Activated effector memory CD4-positive, alpha-beta T cell treated with Interleukin-2 at 50 U/mL for 16 hours (primary cell): Measurements from ENCODE around the gene GRB7.
"Not testable (repeated sequence)": the region's sequence is repeated elsewhere in the genome, so short reads cannot be mapped to it uniquely, and the experiment has no call there.

Experiments
- DNase-seq: peaks from one replicate; pipeline ENCODE4 v3.0.0-alpha.2; 2020

GRB7 gene

GRCh38 chr17:39709998-39710964 lies 27.5 kb upstream of the GRB7 start:
- no peak for DNase-seq

GRCh38 chr17:39711071-39711470 lies 26.7 kb upstream of the GRB7 start:
- DNase-seq: not testable (repeated sequence)

- no peak for DNase-seq
Measured at GRCh38 chr17:39711851-39712250, 25.9 kb upstream of the GRB7 start.

GRCh38 chr17:39714234-39714633 lies 23.5 kb upstream of the GRB7 start:
- DNase-seq: no peak

GRCh38 chr17:39715375-39716072 lies 22.2 kb upstream of the GRB7 start:
- DNase-seq: no peak

GRCh38 chr17:39716073-39716818 lies 21.5 kb upstream of the GRB7 start:
- no peak for DNase-seq

- no peak for DNase-seq
Measured at GRCh38 chr17:39716879-39717536, 20.7 kb upstream of the GRB7 start.

- no peak for DNase-seq
Measured at GRCh38 chr17:39717660-39718059, 20.1 kb upstream of the GRB7 start.

GRCh38 chr17:39719563-39720355 lies 18.0 kb upstream of the GRB7 start:
- DNase-seq: no peak

GRCh38 chr17:39722104-39722503 lies 15.6 kb upstream of the GRB7 start:
- DNase-seq: no peak

GRCh38 chr17:39722965-39723848 lies 14.5 kb upstream of the GRB7 start:
- no peak for DNase-seq

- no peak for DNase-seq
Measured at GRCh38 chr17:39724731-39725130, 13.0 kb upstream of the GRB7 start.

GRCh38 chr17:39725923-39726322 lies 11.8 kb upstream of the GRB7 start:
- DNase-seq: not testable (repeated sequence)

- no peak for DNase-seq
Measured at GRCh38 chr17:39726617-39727016, 11.1 kb upstream of the GRB7 start.

- DNase-seq: no peak
Measured at GRCh38 chr17:39727556-39727955, 10.2 kb upstream of the GRB7 start.

GRCh38 chr17:39729280-39729851 lies 8.4 kb upstream of the GRB7 start:
- DNase-seq: no peak

- DNase-seq: peak; percentile 93
Measured at GRCh38 chr17:39730095-39730921, 7.4 kb upstream of the GRB7 start, which contains the start of gene MIEN1. TSS of gene MIEN1 (minus strand) at chr17:39730532. CDS start at chr17:39730495, 37 bp downstream.

GRCh38 chr17:39732586-39732985 lies 5.2 kb upstream of the GRB7 start:
- DNase-seq: no peak

- DNase-seq: no peak
Measured at GRCh38 chr17:39735882-39736281, 1.9 kb upstream of the GRB7 start.
